ENCODE data around the gene PCNT. TPM values are rescaled to one million over a fixed set of nuclear protein-coding genes. Genes with fewer than 3 reads are reported as not detected.

PCNT gene
- total RNA-seq, 1 experiment from 2014 or later = 39.6 TPM

DNA sequence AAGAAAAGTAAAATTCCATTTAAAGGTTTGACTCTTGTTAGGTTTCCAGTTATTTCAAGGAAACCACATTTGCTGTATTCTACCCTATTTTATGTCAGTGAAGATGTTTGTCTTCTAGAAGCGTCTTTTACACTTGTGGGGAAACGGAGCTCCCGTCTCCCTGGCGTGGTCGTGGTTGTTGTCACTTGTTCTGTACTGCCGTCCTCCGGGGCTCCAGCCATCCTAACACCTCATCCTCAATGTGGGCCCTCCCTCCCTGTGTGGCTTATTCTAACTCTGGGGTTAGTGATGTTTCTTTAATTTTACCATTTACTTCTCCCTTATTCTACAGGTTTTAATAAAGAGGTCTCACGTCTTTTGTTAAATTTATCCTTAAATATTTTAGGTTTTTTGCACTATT is 82.0 kb downstream of the PCNT start:
- no peak overlapping the region for H2BK12ac ChIP-seq (ENCODE audit: insufficient read length, low read depth, low read length)
- no peak overlapping the region for H2BK120ac ChIP-seq (ENCODE audit: low read depth, low read length, poor library complexity, severe bottlenecking)
- H3K4me1 ChIP-seq (ENCODE audit: insufficient read depth, low read length) = peaks cover 9% of the 10 kb centered on the region; the same call in 1 of the 2 replicates
- H3K23me2 ChIP-seq (ENCODE audit: insufficient read length, low read depth, low read length, poor library complexity, severe bottlenecking) = no peaks in the 10 kb centered on the region
- H4K5ac ChIP-seq (ENCODE audit: insufficient read length, low read depth, low read length) = no peak overlapping the region
- no peak overlapping the region for H3K9ac ChIP-seq (ENCODE audit: extremely low read depth, insufficient read length, low read length)
- no peak overlapping the region for H2AK5ac ChIP-seq (ENCODE audit: insufficient read length, low read length)
- DNase-seq = no peak
- H2BK5ac ChIP-seq (ENCODE audit: insufficient read length, low read length) = no peak overlapping the region
- H3K79me1 ChIP-seq (ENCODE audit: insufficient read depth, low read depth, low read length, poor library complexity, severe bottlenecking) = no peaks in the 10 kb centered on the region
- H3K79me2 ChIP-seq (ENCODE audit: insufficient read depth, low read length) = no peaks in the 10 kb centered on the region
- H3K56ac ChIP-seq (ENCODE audit: insufficient read length, low read depth, low read length) = no peak overlapping the region
- H3K14ac ChIP-seq (ENCODE audit: insufficient read depth, low read length) = no peak overlapping the region
- Mint-ChIP-seq H3K4me3 (no peak overlapping the region), H3K36me3 (ENCODE audit: insufficient read depth in 1 of 3, low read depth in 3 of 3) (peaks cover 19 to 37% (median 35%) of the 10 kb centered on the region in 3 experiments), H3K27me3 (ENCODE audit: low read depth) (no peaks in the 10 kb centered on the region), H3K4me1 (peaks cover 17 to 18% of the 10 kb centered on the region in 2 experiments), H3K9me3 (no peaks in the 10 kb centered on the region; a peak in 1 of 5 replicates), H3K27ac (peak overlapping the region in 2 of 3 experiments; percentile 7 to 86; a peak in 2 of 7 replicates)
- H3T11ph ChIP-seq (ENCODE audit: low read length) = no peak overlapping the region
- H4K20me1 ChIP-seq (ENCODE audit: control insufficient read depth, insufficient read depth, insufficient read length) = peaks cover 2% of the 10 kb centered on the region
- no peak overlapping the region for H3K27ac ChIP-seq (ENCODE audit: insufficient read length, low read depth, low read length)
- H3K23ac ChIP-seq (ENCODE audit: insufficient read length, low read depth, low read length) = no peak overlapping the region
- TF ChIP-seq, protein P1, sequence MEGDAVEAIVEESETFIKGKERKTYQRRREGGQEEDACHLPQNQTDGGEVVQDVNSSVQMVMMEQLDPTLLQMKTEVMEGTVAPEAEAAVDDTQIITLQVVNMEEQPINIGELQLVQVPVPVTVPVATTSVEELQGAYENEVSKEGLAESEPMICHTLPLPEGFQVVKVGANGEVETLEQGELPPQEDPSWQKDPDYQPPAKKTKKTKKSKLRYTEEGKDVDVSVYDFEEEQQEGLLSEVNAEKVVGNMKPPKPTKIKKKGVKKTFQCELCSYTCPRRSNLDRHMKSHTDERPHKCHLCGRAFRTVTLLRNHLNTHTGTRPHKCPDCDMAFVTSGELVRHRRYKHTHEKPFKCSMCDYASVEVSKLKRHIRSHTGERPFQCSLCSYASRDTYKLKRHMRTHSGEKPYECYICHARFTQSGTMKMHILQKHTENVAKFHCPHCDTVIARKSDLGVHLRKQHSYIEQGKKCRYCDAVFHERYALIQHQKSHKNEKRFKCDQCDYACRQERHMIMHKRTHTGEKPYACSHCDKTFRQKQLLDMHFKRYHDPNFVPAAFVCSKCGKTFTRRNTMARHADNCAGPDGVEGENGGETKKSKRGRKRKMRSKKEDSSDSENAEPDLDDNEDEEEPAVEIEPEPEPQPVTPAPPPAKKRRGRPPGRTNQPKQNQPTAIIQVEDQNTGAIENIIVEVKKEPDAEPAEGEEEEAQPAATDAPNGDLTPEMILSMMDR (conservative IDR thresholded peaks at IDR 0.05) = no peak
- no peak overlapping the region for H2BK15ac ChIP-seq (ENCODE audit: low read depth, low read length)
- H2AFZ ChIP-seq (ENCODE audit: low read length) = no peak overlapping the region
- H3K18ac ChIP-seq (ENCODE audit: insufficient read length, low read depth, low read length) = no peak overlapping the region
- H3K4ac ChIP-seq (ENCODE audit: low read depth, low read length) = no peak overlapping the region
- no CpG with 5 or more reads among the region's 8 CpGs for WGBS (ENCODE audit: extremely low coverage, insufficient read length, low lambda C conversion rate)
- no peak overlapping the region for H4K91ac ChIP-seq (ENCODE audit: insufficient read length, low read depth, low read length)
- no peak overlapping the region for H2BK20ac ChIP-seq (ENCODE audit: low read depth, low read length, poor library complexity, severe bottlenecking)
- no peak overlapping the region for H3K4me2 ChIP-seq (ENCODE audit: insufficient read depth, insufficient read length, low read length)
- no peak overlapping the region for H4K8ac ChIP-seq (replicated peaks; ENCODE audit: insufficient read length, low read depth, low read length)
- H3K9me3 ChIP-seq (ENCODE audit: control insufficient read depth, low read depth, low read length) = no peaks in the 10 kb centered on the region
- no peaks in the 10 kb centered on the region for H3K27me3 ChIP-seq (ENCODE audit: insufficient read depth, low read length)

Data from H9 (cell line).